ENCODE measurements around the gene FLT3.
"Not testable (repeated sequence)": the region's sequence is repeated elsewhere in the genome, so short reads cannot be mapped to it uniquely, and the experiment has no call there.

The FLT3 gene

DNA sequence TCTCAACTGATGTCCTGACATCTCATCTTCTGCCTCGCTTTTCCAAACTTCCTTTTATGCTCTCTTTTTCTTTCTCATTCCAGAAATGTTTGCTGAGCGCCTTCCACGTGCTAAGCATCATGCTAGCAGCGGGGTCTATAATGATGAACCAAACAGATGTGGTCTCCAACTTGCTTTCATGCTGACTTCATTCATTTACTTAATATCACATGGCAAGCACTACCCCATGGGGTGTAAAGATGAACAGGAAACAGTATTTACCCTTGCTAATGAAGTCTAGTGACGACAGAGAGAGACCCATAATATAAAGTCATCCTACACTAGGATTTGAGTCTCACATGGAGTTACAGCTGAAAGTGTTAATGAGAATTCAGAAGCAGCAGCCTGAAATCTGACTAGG is 90.3 kb downstream of the FLT3 start:
- DNase-seq (ENCODE audit: low spot score), result no peak
- Histone ChIP-seq H3K27me3 (ENCODE audit: insufficient read depth, poor library complexity, severe bottlenecking) (no peaks in the 10 kb centered on the region), H3K27ac (ENCODE audit: poor library complexity, severe bottlenecking) (no peak overlapping the region), H3K4me1 (ENCODE audit: insufficient read depth, poor library complexity, severe bottlenecking) (no peaks in the 10 kb centered on the region), H3K36me3 (ENCODE audit: low read depth) (no peaks in the 10 kb centered on the region), H3K4me3 (ENCODE audit: severe bottlenecking) (no peak overlapping the region), H3K9me3 (ENCODE audit: severe bottlenecking) (no peaks in the 10 kb centered on the region)
- no peak for ATAC-seq (ENCODE audit: low read depth)
- TF ChIP-seq, protein P1, sequence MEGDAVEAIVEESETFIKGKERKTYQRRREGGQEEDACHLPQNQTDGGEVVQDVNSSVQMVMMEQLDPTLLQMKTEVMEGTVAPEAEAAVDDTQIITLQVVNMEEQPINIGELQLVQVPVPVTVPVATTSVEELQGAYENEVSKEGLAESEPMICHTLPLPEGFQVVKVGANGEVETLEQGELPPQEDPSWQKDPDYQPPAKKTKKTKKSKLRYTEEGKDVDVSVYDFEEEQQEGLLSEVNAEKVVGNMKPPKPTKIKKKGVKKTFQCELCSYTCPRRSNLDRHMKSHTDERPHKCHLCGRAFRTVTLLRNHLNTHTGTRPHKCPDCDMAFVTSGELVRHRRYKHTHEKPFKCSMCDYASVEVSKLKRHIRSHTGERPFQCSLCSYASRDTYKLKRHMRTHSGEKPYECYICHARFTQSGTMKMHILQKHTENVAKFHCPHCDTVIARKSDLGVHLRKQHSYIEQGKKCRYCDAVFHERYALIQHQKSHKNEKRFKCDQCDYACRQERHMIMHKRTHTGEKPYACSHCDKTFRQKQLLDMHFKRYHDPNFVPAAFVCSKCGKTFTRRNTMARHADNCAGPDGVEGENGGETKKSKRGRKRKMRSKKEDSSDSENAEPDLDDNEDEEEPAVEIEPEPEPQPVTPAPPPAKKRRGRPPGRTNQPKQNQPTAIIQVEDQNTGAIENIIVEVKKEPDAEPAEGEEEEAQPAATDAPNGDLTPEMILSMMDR (IDR thresholded peaks at IDR 0.05; ENCODE audit: poor library complexity, severe bottlenecking), result no peak

DNA sequence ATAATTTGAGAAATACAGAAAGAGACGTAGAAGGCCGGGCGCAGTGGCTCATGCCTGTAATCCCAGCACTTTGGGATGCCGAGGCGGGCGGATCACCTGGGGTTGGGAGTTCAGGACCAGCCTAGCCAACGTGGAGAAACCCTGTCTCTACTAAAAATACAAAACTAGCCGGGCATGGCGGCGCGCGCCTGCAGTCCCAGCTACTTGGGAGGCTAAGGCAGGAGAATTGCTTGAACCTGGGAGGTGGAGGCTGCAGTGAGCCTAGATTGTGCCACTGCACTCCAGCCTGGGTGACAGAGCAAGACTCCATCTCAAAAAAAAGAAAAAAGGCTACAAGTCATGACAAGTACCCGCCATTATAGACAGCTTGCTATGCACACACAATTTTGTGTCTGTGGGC is 95.4 kb downstream of the FLT3 start:
- not testable (repeated sequence) for H3K4me1 ChIP-seq (ENCODE audit: insufficient read depth, poor library complexity, severe bottlenecking); H3K9me3 ChIP-seq (ENCODE audit: severe bottlenecking); ATAC-seq (ENCODE audit: low read depth); H3K4me3 ChIP-seq (ENCODE audit: severe bottlenecking); H3K27me3 ChIP-seq (ENCODE audit: insufficient read depth, poor library complexity, severe bottlenecking); H3K27ac ChIP-seq (ENCODE audit: poor library complexity, severe bottlenecking); H3K36me3 ChIP-seq (ENCODE audit: low read depth); DNase-seq (ENCODE audit: low spot score)

DNA sequence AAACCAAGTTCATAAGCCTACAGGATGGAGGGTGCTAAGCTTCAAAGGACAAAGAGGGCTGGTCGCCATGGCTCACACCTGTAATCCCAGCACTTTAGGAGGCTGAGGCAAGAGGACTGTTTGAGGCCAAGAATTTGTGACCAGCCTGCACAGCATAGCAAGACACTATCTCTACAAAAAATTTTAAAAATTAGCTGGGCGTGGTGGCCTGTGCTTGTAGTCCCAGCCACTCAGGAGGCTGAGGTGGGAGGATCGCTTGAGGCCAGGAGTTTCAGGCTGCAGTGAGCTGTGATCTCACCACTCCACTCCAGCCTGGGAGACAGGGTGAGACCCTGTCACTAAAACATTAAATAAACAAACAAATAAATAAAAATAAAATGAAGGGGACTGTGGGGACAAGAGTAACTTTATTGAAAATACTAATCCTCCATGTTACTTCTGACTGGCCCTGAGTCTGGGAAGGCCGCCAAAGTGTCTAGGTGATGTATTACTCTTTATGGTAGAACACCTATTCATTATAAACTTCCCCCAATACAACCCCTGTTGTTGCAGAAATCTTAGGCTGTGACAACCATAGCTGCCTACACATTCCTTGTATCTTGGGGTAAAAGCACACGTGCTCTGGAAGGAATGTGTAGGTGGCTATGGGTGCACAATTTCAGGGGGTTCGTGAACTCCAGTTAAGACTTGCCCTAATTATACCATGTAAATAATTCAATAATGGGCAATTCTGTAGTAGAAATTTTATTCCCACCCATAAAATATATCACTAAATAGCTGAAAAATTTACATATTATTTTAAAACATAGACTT is 97.3 kb downstream of the FLT3 start:
- Histone ChIP-seq H3K4me1 (ENCODE audit: insufficient read depth, poor library complexity, severe bottlenecking) (no peaks in the 10 kb centered on the region), H3K9me3 (ENCODE audit: severe bottlenecking) (no peaks in the 10 kb centered on the region), H3K36me3 (ENCODE audit: low read depth) (no peaks in the 10 kb centered on the region), H3K4me3 (ENCODE audit: severe bottlenecking) (no peak overlapping the region), H3K27me3 (ENCODE audit: insufficient read depth, poor library complexity, severe bottlenecking) (no peaks in the 10 kb centered on the region), H3K27ac (ENCODE audit: poor library complexity, severe bottlenecking) (no peak overlapping the region)
- ATAC-seq (ENCODE audit: low read depth) (no peak), DNase-seq (ENCODE audit: low spot score) (no peak)
- TF ChIP-seq, protein P1 (IDR thresholded peaks at IDR 0.05; ENCODE audit: poor library complexity, severe bottlenecking), result no peak

DNA sequence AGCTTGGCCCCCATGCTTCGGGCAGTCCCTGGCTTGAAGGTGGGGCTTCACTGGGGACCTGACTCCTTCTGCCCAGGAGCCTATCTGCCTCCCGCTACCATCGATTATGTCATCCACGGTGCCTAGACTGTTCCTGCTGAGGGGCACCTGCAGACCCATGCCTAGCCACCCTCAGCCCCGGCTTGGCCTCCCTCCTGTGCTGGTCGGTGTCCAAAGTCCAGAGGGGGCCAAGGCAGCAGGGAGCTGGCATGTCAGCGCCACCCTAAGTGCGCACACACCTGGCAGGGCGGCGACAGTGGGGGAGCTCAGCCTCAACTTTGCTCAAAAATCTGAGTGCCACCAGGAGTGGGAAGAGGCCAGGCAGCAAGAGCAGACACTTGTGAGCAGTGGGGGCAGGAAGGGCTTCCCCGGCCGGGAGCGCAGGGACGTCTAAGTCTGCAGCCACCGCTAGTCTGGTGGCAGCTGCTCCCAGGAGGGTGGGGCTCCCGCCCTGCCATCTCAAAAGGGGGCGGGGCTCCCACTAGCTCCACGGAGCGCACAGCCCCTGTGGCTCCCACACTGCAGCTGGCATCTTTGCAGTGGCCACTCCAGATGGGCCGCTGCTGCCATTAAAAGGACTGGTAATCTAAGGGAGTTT is 98.4 kb downstream of the FLT3 start:
- TF ChIP-seq, protein P1 (IDR thresholded peaks at IDR 0.05; ENCODE audit: poor library complexity, severe bottlenecking), result no peak
- DNase-seq (ENCODE audit: low spot score) (no peak), ATAC-seq (ENCODE audit: low read depth) (no peak)
- no peaks in the 10 kb centered on the region for H3K36me3 ChIP-seq (ENCODE audit: low read depth)
- H3K9me3 ChIP-seq (ENCODE audit: severe bottlenecking), result no peaks in the 10 kb centered on the region
- no peak overlapping the region for H3K4me3 ChIP-seq (ENCODE audit: severe bottlenecking)
- H3K27ac ChIP-seq (ENCODE audit: poor library complexity, severe bottlenecking), result no peak overlapping the region
- no peaks in the 10 kb centered on the region for H3K4me1 ChIP-seq (ENCODE audit: insufficient read depth, poor library complexity, severe bottlenecking)
- H3K27me3 ChIP-seq (ENCODE audit: insufficient read depth, poor library complexity, severe bottlenecking), result no peaks in the 10 kb centered on the region

DNA sequence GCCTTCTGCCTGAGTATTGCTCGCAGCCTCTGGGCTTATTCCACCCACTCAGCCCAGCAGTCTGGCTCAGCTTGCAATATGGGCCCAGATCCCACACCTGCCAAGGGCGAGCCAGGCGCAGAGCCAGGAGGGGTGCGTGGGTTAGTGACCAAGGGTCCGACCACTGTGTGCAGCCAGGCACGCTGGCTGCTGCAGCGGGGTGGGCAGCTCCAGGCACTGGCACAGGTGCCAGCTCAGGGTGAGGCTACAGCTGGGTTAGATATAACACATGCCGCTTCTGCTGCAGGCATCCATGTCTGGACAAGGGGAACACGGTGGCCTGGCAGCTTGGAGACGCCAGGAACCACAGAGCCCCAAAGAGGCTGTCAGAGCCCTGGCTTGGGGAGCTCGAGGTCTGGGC is 99.3 kb downstream of the FLT3 start:
- DNase-seq (ENCODE audit: low spot score), result no peak
- Histone ChIP-seq H3K9me3 (ENCODE audit: severe bottlenecking) (no peaks in the 10 kb centered on the region), H3K27ac (ENCODE audit: poor library complexity, severe bottlenecking) (no peak overlapping the region), H3K4me3 (ENCODE audit: severe bottlenecking) (no peak overlapping the region), H3K4me1 (ENCODE audit: insufficient read depth, poor library complexity, severe bottlenecking) (no peaks in the 10 kb centered on the region), H3K36me3 (ENCODE audit: low read depth) (no peaks in the 10 kb centered on the region), H3K27me3 (ENCODE audit: insufficient read depth, poor library complexity, severe bottlenecking) (no peaks in the 10 kb centered on the region)
- TF ChIP-seq, protein P1 (IDR thresholded peaks at IDR 0.05; ENCODE audit: poor library complexity, severe bottlenecking), result no peak
- no peak for ATAC-seq (ENCODE audit: low read depth)

Measured in RWPE2 (cell line).